ENCODE data around the gene TLCD5.
A peak's percentile ranks its signal among the peaks of the same experiment; 100 is the strongest.

Gene TLCD5

DNA sequence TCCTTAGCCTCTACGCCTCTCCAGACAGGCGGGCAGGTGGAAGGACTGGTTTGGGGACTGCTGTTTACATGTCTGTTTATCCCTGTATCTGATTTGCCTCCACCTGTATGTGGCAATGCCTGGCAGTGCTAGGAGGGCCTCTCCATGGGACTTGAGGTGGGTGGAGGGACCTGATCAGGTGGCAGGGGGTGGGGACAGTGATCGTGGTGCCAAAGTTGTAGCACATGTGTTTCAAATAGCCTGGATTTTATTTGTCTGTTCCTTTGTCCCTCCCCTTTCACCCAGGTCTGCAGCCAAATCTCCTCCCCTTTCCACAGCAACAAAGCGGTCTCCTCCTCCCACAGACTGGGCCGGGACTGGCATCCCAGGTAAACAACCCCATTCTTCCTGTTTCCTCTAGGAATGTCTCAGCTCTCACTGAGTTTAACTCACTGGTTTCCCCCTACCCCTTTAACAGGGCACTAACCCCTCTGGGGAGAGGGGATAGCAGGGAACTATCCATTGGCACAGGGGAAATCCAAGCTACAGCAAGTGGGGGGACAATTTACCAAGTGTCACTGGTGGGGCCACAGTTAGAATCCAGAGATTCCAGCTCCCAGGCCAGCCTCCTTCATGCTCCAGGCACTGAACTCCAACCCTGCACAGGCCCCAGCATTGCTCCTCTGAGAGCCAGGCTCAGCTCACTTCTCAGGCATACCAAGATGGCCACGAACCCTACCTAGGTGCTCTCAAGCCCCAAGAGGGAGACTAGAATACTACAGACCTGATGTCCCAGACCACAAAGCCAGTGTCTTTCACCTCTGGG, 22.9 kb upstream of the TLCD5 start:
- Histone ChIP-seq H3K36me3 (no peaks in the 10 kb centered on the region), H3K27me3 (peaks cover 0 to 7% of the 10 kb centered on the region in 2 donors), H3K9me3 (no peaks in the 10 kb centered on the region), H3K27ac (no peak overlapping the region), H3K4me1 (peaks cover 0 to 36% (median 17%) of the 10 kb centered on the region in 4 donors), H3K4me3 (no peak overlapping the region)
- DNase-seq = no peak
- no peak for TF ChIP-seq CTCF (IDR thresholded peaks at IDR 0.05)
- intact Hi-C loops (cut with DNase I; ENCODE audit: low total_unique reads) = loop anchor here (2.0 to 5.0 kb wide), 2 partner anchors 65 to 130 kb away; no protein-coding TSS in a partner anchor

DNA sequence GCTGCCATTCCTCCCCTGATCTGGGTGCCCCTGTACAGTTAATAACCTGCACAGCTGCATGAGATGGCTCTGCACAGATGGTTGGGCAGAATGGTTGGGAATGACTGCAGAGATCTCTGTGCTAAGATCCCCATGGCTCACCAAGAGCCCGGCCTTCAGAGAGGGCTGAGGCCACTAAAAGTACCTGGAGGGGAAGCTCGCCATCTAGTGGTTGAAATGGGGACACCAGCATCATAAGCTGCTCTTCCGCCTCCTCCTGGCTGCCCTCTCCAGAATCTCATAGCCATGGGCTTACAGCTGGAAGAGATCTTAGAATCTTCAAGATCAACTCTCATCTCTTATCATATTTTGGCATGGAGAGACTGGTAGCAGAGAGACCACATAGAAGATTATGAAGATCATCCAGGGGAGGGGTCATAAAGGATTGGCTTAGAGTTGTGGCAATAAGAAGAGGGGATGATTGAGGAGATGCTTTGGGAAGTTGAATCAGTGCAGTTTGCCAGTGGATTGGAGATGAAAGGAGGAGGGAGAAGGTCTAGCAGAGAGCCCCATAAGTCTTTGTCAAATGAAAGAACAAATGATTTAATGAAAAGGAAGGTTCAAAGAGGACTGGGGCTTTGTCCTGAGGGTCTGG, 22.0 kb upstream of the TLCD5 start:
- intact Hi-C loops (cut with DNase I; ENCODE audit: low total_unique reads) = loop anchor here (2.0 to 5.0 kb wide), 2 partner anchors 66 to 131 kb away; no protein-coding TSS in a partner anchor
- peak; percentile 64 to 71 for DNase-seq
- Histone ChIP-seq H3K9me3 (no peaks in the 10 kb centered on the region), H3K36me3 (no peaks in the 10 kb centered on the region), H3K4me1 (peaks cover 0 to 36% (median 17%) of the 10 kb centered on the region in 4 donors), H3K4me3 (no peak overlapping the region), H3K27me3 (peaks cover 0 to 4% of the 10 kb centered on the region in 2 donors), H3K27ac (no peak overlapping the region)
- peak; percentile 74 to 82 for TF ChIP-seq CTCF (IDR thresholded peaks at IDR 0.05)

DNA sequence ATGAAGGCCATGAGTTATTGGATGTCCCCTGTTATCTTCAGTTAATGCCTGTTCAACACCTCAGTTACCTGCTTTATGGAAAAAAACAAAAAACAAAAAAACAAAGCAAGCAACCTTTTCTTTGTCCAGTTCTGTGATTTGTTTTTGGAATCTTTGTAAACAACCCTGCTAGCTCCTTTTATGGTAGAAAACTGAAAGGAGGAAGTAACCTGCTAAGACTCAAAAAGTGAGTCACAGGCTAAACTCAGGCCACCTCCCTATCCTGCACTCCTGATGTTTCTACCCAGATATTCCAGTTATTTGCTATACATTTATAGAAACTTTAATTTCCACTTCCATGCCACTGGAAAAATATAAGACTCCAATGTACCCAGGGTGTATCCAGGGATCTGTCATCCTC, 20.6 kb upstream of the TLCD5 start:
- no peak for TF ChIP-seq CTCF (IDR thresholded peaks at IDR 0.05)
- Histone ChIP-seq H3K4me1 (peaks cover 0 to 34% (median 16%) of the 10 kb centered on the region in 4 donors), H3K27ac (no peak overlapping the region), H3K4me3 (no peak overlapping the region), H3K27me3 (peaks cover 0 to 3% of the 10 kb centered on the region in 2 donors), H3K9me3 (no peaks in the 10 kb centered on the region), H3K36me3 (no peaks in the 10 kb centered on the region)
- no peak for DNase-seq
- intact Hi-C loops (cut with DNase I; ENCODE audit: low total_unique reads) = loop anchor here (5.0 kb wide), 1 partner anchor 132 kb away; no protein-coding TSS in a partner anchor

- intact Hi-C loops (cut with DNase I; ENCODE audit: low total_unique reads) = no loop called here
- Histone ChIP-seq H3K36me3 (no peaks in the 10 kb centered on the region), H3K27ac (no peak overlapping the region), H3K4me1 (peaks cover 0 to 28% (median 9%) of the 10 kb centered on the region in 4 donors), H3K9me3 (no peaks in the 10 kb centered on the region), H3K4me3 (no peak overlapping the region), H3K27me3 (no peaks in the 10 kb centered on the region)
- no peak for TF ChIP-seq CTCF (IDR thresholded peaks at IDR 0.05)
- DNase-seq = no peak
These were observed 19.8 kb upstream of the TLCD5 start for GRCh38 chr11:120305286-120305685.

DNA sequence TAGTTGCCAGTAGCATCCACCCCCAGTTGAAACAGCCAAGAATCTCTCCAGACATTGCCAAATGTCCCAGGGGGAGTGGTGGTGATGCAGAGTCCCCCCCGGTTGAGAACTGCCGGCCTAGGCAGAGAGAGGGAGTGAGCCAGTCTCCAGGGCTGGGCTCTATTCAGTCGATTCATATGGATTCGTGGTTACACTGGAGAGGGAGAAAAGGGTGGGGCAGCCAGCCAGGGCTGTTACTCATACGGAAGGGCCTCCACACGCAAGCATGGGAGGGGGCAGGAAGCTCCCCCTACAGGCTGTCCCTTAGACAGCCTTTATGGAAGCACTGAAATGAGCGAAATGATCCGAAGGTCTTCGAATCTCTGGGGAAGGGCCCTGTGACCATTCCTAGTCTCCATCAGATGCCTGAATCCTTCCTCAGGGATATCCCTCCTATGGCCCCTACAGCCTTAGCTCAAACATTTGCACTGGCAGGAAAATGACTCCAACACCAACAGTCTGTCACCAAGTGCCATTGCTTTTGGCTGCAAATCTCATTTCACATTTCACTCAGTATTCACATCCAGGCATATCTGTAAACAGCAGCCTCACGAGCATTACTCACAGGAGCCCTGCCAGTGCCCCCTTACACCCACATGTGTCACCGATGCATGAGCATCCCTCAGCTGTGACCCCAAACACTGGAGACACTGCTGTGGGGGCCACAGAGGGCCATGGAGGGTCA, 18.4 kb upstream of the TLCD5 start:
- no peak for DNase-seq
- Histone ChIP-seq H3K9me3 (no peaks in the 10 kb centered on the region), H3K4me3 (no peak overlapping the region), H3K36me3 (no peaks in the 10 kb centered on the region), H3K4me1 (peaks cover 0 to 23% (median 6%) of the 10 kb centered on the region in 4 donors), H3K27me3 (no peaks in the 10 kb centered on the region), H3K27ac (no peak overlapping the region)
- peak in 1 of 2 experiments; percentile 8 for TF ChIP-seq CTCF (IDR thresholded peaks at IDR 0.05)
- intact Hi-C loops (cut with DNase I; ENCODE audit: low total_unique reads) = no loop called here
